ENCODE measurements around the gene ANO7.

ANO7 gene

DNA sequence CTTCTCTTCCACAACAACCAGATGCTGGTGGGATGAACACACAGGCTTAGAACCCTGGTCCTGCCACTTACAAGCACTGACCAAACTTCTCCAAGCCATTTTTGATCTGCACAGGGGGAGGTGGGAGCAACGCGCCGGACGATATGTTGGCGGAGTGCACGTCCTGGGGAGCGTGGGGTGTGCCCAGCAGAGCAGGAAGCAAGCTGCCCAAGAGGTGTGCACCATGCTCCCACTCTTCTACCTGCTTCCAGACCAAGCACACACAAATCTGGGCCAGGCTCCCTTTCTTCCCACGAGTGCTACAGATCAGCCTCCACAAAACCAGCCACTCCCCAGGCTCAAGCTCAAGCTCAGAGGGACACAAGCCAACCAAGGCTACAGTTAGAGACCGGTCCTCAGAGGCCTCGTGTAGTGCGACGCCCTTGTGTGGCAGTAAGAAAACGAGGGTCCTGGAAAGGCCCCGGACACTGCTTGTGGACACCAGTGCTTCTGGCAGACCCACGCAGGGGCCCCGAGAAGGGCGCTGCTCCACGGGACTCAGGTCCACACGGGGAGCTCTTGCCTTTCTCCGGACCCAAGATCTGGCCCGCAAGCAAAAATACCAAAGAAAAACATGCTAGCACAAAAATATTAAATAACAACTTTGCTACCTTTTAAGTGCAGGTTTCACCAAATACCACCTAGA is 52.0 kb downstream of the ANO7 start:
- Histone ChIP-seq H2AK5ac (ENCODE audit: low read length) (no peak overlapping the region), H2BK5ac (ENCODE audit: low read depth, low read length, poor library complexity) (no peak overlapping the region), H4K91ac (ENCODE audit: low read depth, low read length) (no peak overlapping the region), H3K36me3 (ENCODE audit: control insufficient read depth in 1 of 2, insufficient read depth in 2 of 2, low read length in 2 of 2) (peaks cover 66 to 85% of the 10 kb centered on the region in 2 experiments), H3K4ac (ENCODE audit: low read depth, low read length) (no peak overlapping the region), H3K79me2 (ENCODE audit: control insufficient read depth, insufficient read depth, low read length, poor library complexity) (no peaks in the 10 kb centered on the region), H3K18ac (ENCODE audit: low read length) (no peak overlapping the region), H3K27ac (ENCODE audit: low read depth, low read length) (no peak overlapping the region), H2AFZ (ENCODE audit: insufficient read depth, low read length, poor library complexity) (no peak overlapping the region), H3K4me1 (ENCODE audit: control insufficient read depth in 1 of 2, insufficient read depth in 2 of 2, low read length in 2 of 2) (no peaks in the 10 kb centered on the region), H3K9ac (ENCODE audit: low read length) (no peak overlapping the region), H3K9me3 (ENCODE audit: insufficient read depth, low read depth, low read length) (peaks cover 11% of the 10 kb centered on the region), H3K14ac (ENCODE audit: low read length) (no peak overlapping the region), H2BK12ac (ENCODE audit: low read length) (no peak overlapping the region), H3K23ac (ENCODE audit: low read length) (no peak overlapping the region), H4K8ac (ENCODE audit: low read depth, low read length) (no peak overlapping the region), H2BK120ac (ENCODE audit: insufficient read depth, low read length, poor library complexity) (no peak overlapping the region), H3K4me2 (ENCODE audit: low read length) (no peak overlapping the region), H3K27me3 (ENCODE audit: insufficient read depth, low read length) (no peaks in the 10 kb centered on the region), H3K4me3 (ENCODE audit: low read depth, low read length) (no peak overlapping the region), H4K12ac (ENCODE audit: low read depth, low read length) (no peak overlapping the region), H3K79me1 (ENCODE audit: low read length) (no peaks in the 10 kb centered on the region)
- WGBS (ENCODE audit: extremely low coverage, insufficient coverage, insufficient read length): no CpG with 5 or more reads among the region's 21 CpGs
- no peak for DNase-seq

- Histone ChIP-seq H3K9me3 (ENCODE audit: insufficient read depth, low read depth, low read length) (peaks cover 3% of the 10 kb centered on the region), H2BK120ac (ENCODE audit: insufficient read depth, low read length, poor library complexity) (no peak overlapping the region), H2BK12ac (ENCODE audit: low read length) (no peak overlapping the region), H3K27ac (ENCODE audit: low read depth, low read length) (no peak overlapping the region), H3K27me3 (ENCODE audit: insufficient read depth, low read length) (no peaks in the 10 kb centered on the region), H4K12ac (ENCODE audit: low read depth, low read length) (no peak overlapping the region), H3K4ac (ENCODE audit: low read depth, low read length) (no peak overlapping the region), H2AK5ac (ENCODE audit: low read length) (no peak overlapping the region), H3K9ac (ENCODE audit: low read length) (no peak overlapping the region), H2AFZ (ENCODE audit: insufficient read depth, low read length, poor library complexity) (no peak overlapping the region), H2BK5ac (ENCODE audit: low read depth, low read length, poor library complexity) (no peak overlapping the region), H3K4me3 (ENCODE audit: low read depth, low read length) (no peak overlapping the region), H3K79me2 (ENCODE audit: control insufficient read depth, insufficient read depth, low read length, poor library complexity) (no peaks in the 10 kb centered on the region), H3K14ac (ENCODE audit: low read length) (no peak overlapping the region), H3K18ac (ENCODE audit: low read length) (no peak overlapping the region), H4K91ac (ENCODE audit: low read depth, low read length) (no peak overlapping the region), H3K4me1 (ENCODE audit: control insufficient read depth in 1 of 2, insufficient read depth in 2 of 2, low read length in 2 of 2) (no peaks in the 10 kb centered on the region), H3K23ac (ENCODE audit: low read length) (no peak overlapping the region), H3K36me3 (ENCODE audit: control insufficient read depth in 1 of 2, insufficient read depth in 2 of 2, low read length in 2 of 2) (peaks cover 58 to 81% of the 10 kb centered on the region in 2 experiments), H4K8ac (ENCODE audit: low read depth, low read length) (no peak overlapping the region), H3K4me2 (ENCODE audit: low read length) (no peak overlapping the region), H3K79me1 (ENCODE audit: low read length) (no peaks in the 10 kb centered on the region)
- DNase-seq: no peak
- WGBS (ENCODE audit: extremely low coverage, insufficient coverage, insufficient read length): no CpG with 5 or more reads among the region's 4 CpGs
These were observed 53.2 kb downstream of the ANO7 start for GRCh38 chr2:241241669-241242068.

- Histone ChIP-seq H3K9ac (ENCODE audit: low read length) (no peak overlapping the region), H3K27me3 (ENCODE audit: insufficient read depth, low read length) (no peaks in the 10 kb centered on the region), H4K8ac (ENCODE audit: low read depth, low read length) (no peak overlapping the region), H2BK5ac (ENCODE audit: low read depth, low read length, poor library complexity) (no peak overlapping the region), H3K18ac (ENCODE audit: low read length) (no peak overlapping the region), H4K12ac (ENCODE audit: low read depth, low read length) (peak overlapping the region; percentile 27), H4K91ac (ENCODE audit: low read depth, low read length) (no peak overlapping the region), H3K9me3 (ENCODE audit: insufficient read depth, low read depth, low read length) (peaks cover 3% of the 10 kb centered on the region), H3K4me2 (ENCODE audit: low read length) (no peak overlapping the region), H2AFZ (ENCODE audit: insufficient read depth, low read length, poor library complexity) (no peak overlapping the region), H2AK5ac (ENCODE audit: low read length) (no peak overlapping the region), H3K79me2 (ENCODE audit: control insufficient read depth, insufficient read depth, low read length, poor library complexity) (no peaks in the 10 kb centered on the region), H3K4me3 (ENCODE audit: low read depth, low read length) (peak overlapping the region; percentile 25), H3K36me3 (ENCODE audit: control insufficient read depth in 1 of 2, insufficient read depth in 2 of 2, low read length in 2 of 2) (peaks cover 55 to 81% of the 10 kb centered on the region in 2 experiments), H2BK12ac (ENCODE audit: low read length) (no peak overlapping the region), H3K4me1 (ENCODE audit: control insufficient read depth in 1 of 2, insufficient read depth in 2 of 2, low read length in 2 of 2) (no peaks in the 10 kb centered on the region), H3K27ac (ENCODE audit: low read depth, low read length) (no peak overlapping the region), H3K4ac (ENCODE audit: low read depth, low read length) (no peak overlapping the region), H3K79me1 (ENCODE audit: low read length) (no peaks in the 10 kb centered on the region), H3K14ac (ENCODE audit: low read length) (no peak overlapping the region), H2BK120ac (ENCODE audit: insufficient read depth, low read length, poor library complexity) (no peak overlapping the region), H3K23ac (ENCODE audit: low read length) (no peak overlapping the region)
- DNase-seq: no peak
- WGBS (ENCODE audit: extremely low coverage, insufficient coverage, insufficient read length): no CpG with 5 or more reads among the region's 14 CpGs
These were observed 53.8 kb downstream of the ANO7 start for GRCh38 chr2:241242306-241242705.

DNA sequence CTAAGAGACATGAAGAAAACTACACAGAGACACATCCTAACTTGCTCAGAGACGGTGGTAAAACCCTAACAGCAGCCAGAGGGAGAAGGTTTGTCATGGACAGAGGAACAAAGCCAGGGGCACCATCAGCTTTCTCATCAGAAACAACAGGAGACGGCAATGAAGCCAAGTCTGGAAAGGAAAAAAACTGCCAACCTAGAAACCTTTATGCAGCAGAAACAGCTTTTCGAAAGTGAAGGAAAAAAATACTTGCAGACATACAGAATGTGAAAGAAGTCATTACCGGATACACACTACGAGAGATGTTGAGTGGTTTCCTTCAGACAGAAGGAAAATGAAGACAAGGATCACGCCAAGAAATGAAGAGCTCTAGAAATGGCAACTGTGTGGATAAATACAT is 55.9 kb downstream of the ANO7 start:
- H4K8ac ChIP-seq (ENCODE audit: low read depth, low read length): no peak overlapping the region
- H2BK12ac ChIP-seq (ENCODE audit: low read length): no peak overlapping the region
- no peak for DNase-seq
- no peak overlapping the region for H3K18ac ChIP-seq (ENCODE audit: low read length)
- no peaks in the 10 kb centered on the region for H3K79me2 ChIP-seq (ENCODE audit: control insufficient read depth, insufficient read depth, low read length, poor library complexity)
- H3K14ac ChIP-seq (ENCODE audit: low read length): no peak overlapping the region
- no peak overlapping the region for H2AK5ac ChIP-seq (ENCODE audit: low read length)
- H3K27me3 ChIP-seq (ENCODE audit: insufficient read depth, low read length): no peaks in the 10 kb centered on the region
- WGBS (ENCODE audit: extremely low coverage, insufficient coverage, insufficient read length): no CpG with 5 or more reads among the region's 6 CpGs
- H2BK120ac ChIP-seq (ENCODE audit: insufficient read depth, low read length, poor library complexity): no peak overlapping the region
- no peak overlapping the region for H3K4ac ChIP-seq (ENCODE audit: low read depth, low read length)
- H4K91ac ChIP-seq (ENCODE audit: low read depth, low read length): no peak overlapping the region
- no peak overlapping the region for H3K23ac ChIP-seq (ENCODE audit: low read length)
- H3K4me1 ChIP-seq (ENCODE audit: control insufficient read depth in 1 of 2, insufficient read depth in 2 of 2, low read length in 2 of 2): no peaks in the 10 kb centered on the region
- no peaks in the 10 kb centered on the region for H3K79me1 ChIP-seq (ENCODE audit: low read length)
- H4K12ac ChIP-seq (ENCODE audit: low read depth, low read length): no peak overlapping the region
- no peak overlapping the region for H3K4me2 ChIP-seq (ENCODE audit: low read length)
- peaks cover 6% of the 10 kb centered on the region for H3K9me3 ChIP-seq (ENCODE audit: insufficient read depth, low read depth, low read length)
- no peak overlapping the region for H3K9ac ChIP-seq (ENCODE audit: low read length)
- no peak overlapping the region for H3K4me3 ChIP-seq (ENCODE audit: low read depth, low read length)
- no peak overlapping the region for H2BK5ac ChIP-seq (ENCODE audit: low read depth, low read length, poor library complexity)
- no peak overlapping the region for H3K27ac ChIP-seq (ENCODE audit: low read depth, low read length)
- H2AFZ ChIP-seq (ENCODE audit: insufficient read depth, low read length, poor library complexity): no peak overlapping the region
- peaks cover 56 to 84% of the 10 kb centered on the region in 2 experiments for H3K36me3 ChIP-seq (ENCODE audit: control insufficient read depth in 1 of 2, insufficient read depth in 2 of 2, low read length in 2 of 2)
